Loucy (cell line): ENCODE results near the gene CAMK2G.

Source experiments
- EZH2phosphoT487 ChIP-seq: fragments of 200-600 bp; IDR thresholded peaks from 2 replicates; pipeline ENCODE4 v1.6.1; 2018; ENCODE audit warnings: antibody characterized with exemption, mild to moderate bottlenecking, moderate library complexity, borderline replicate concordance
- TF ChIP-seq, protein P1 (sequence below): fragments of 200-600 bp; sonication (generic); conservative IDR thresholded peaks from 2 replicates; pipeline ENCODE4 v1.5.1; 2014; ENCODE audit warnings: mild to moderate bottlenecking, antibody characterized with exemption, low read length

GRCh38 chr10:73908853-73909539, 34.6 kb upstream of the CAMK2G start:
- TF ChIP-seq, protein P1, sequence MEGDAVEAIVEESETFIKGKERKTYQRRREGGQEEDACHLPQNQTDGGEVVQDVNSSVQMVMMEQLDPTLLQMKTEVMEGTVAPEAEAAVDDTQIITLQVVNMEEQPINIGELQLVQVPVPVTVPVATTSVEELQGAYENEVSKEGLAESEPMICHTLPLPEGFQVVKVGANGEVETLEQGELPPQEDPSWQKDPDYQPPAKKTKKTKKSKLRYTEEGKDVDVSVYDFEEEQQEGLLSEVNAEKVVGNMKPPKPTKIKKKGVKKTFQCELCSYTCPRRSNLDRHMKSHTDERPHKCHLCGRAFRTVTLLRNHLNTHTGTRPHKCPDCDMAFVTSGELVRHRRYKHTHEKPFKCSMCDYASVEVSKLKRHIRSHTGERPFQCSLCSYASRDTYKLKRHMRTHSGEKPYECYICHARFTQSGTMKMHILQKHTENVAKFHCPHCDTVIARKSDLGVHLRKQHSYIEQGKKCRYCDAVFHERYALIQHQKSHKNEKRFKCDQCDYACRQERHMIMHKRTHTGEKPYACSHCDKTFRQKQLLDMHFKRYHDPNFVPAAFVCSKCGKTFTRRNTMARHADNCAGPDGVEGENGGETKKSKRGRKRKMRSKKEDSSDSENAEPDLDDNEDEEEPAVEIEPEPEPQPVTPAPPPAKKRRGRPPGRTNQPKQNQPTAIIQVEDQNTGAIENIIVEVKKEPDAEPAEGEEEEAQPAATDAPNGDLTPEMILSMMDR: no peak
- no peak for TF ChIP-seq EZH2phosphoT487
